Measurements from ENCODE around the gene CDK8. TPM values are rescaled to one million over a fixed set of nuclear protein-coding genes. Genes with fewer than 3 reads are reported as not detected.
"Not testable (repeated sequence)": the region's sequence is repeated elsewhere in the genome, so short reads cannot be mapped to it uniquely, and the experiment has no call there.

CDK8 gene
- total RNA-seq, 1 experiment from 2014 or later: 14.5 TPM

DNA sequence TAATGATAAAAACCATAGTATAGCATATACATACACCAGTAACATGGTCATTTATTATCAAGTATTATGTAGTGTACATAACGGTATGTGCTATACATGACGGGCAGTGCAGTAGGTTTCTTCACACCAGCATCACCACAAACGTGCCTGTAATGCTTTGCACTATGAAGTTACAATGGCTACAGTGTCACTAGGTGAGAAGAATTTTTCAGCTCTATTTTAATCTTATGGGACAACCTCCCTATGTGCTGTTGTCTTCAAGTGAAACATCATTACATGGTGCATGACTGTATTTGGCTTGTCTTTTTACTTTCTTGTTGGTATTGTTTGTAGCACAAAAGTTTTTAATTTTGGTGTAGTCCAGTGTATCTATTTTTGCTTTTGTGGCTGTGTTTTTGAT, 18.7 kb downstream of the CDK8 start:
- no peak for ATAC-seq
- no peak overlapping the region for H3K27ac ChIP-seq (ENCODE audit: low read length)
- no peaks in the 10 kb centered on the region for H3K9me3 ChIP-seq (ENCODE audit: low read length)
- H3K9me2 ChIP-seq (replicated peaks; ENCODE audit: low read length): no peaks in the 10 kb centered on the region
- intact Hi-C loops (cut with micrococcal nuclease): no loop called here
- H3K9ac ChIP-seq (ENCODE audit: low read length): no peak overlapping the region
- H4K20me1 ChIP-seq (ENCODE audit: low read length): 0 out of 2 replicates have a peak, but pooled peaks cover 3% of the 10 kb centered on the region
- no peak overlapping the region for H3K4me2 ChIP-seq (ENCODE audit: low read length)
- no peaks in the 10 kb centered on the region for H3F3A ChIP-seq (ENCODE audit: low read length, unreplicated experiment)
- H3K79me2 ChIP-seq (ENCODE audit: low read length): peaks cover 85% of the 10 kb centered on the region
- DNase-seq: no peak
- ChIA-PET CTCF (no interaction called here), POLR2A (ENCODE audit: unreplicated experiment) (no interaction called here)
- no peak overlapping the region for H2AFZ ChIP-seq (ENCODE audit: low read length)
- no peaks in the 10 kb centered on the region for H3K27me3 ChIP-seq (ENCODE audit: low read length)
- TF ChIP-seq CTCF (conservative IDR thresholded peaks at IDR 0.05; ENCODE audit: low read depth, low read length) (no peak), EZH2phosphoT487 (IDR thresholded peaks at IDR 0.05; ENCODE audit: borderline replicate concordance, low read length) (no peak), EZH2 (IDR thresholded peaks at IDR 0.05; ENCODE audit: low read length, unreplicated experiment) (no peak)
- H3K4me3 ChIP-seq (ENCODE audit: low read length): no peak overlapping the region
- H3K36me3 ChIP-seq (ENCODE audit: low read depth, low read length): no peaks in the 10 kb centered on the region
- no peaks in the 10 kb centered on the region for H3K4me1 ChIP-seq (ENCODE audit: insufficient read depth, low read length)
- BruUV-seq (replicated peaks): no TSS peak

- H2AFZ ChIP-seq (ENCODE audit: low read length): no peak overlapping the region
- DNase-seq (peak; percentile 24), ATAC-seq (no peak)
- no peaks in the 10 kb centered on the region for H3K4me1 ChIP-seq (ENCODE audit: insufficient read depth, low read length)
- H3K27me3 ChIP-seq (ENCODE audit: low read length): no peaks in the 10 kb centered on the region
- H3K27ac ChIP-seq (ENCODE audit: low read length): no peak overlapping the region
- intact Hi-C loops (cut with micrococcal nuclease): no loop called here
- no TSS peak for BruUV-seq (replicated peaks)
- no peak overlapping the region for H3K4me3 ChIP-seq (ENCODE audit: low read length)
- CTCF ChIA-PET: interaction anchor here (0.6 kb wide), 1 partner anchor 31 kb away, joined by 7 read pairs; no protein-coding TSS in a partner anchor
- POLR2A ChIA-PET (ENCODE audit: unreplicated experiment): interaction anchor here (0.7 kb wide), 1 partner anchor 78 kb away, joined by 3 read pairs; no protein-coding TSS in a partner anchor
- no peaks in the 10 kb centered on the region for H4K20me1 ChIP-seq (ENCODE audit: low read length)
- H3K9me3 ChIP-seq (ENCODE audit: low read length): no peaks in the 10 kb centered on the region
- H3F3A ChIP-seq (ENCODE audit: low read length, unreplicated experiment): no peaks in the 10 kb centered on the region
- H3K4me2 ChIP-seq (ENCODE audit: low read length): no peak overlapping the region
- H3K9ac ChIP-seq (ENCODE audit: low read length): no peak overlapping the region
- H3K36me3 ChIP-seq (ENCODE audit: low read depth, low read length): 0 out of 2 replicates have a peak, but pooled peaks cover 5% of the 10 kb centered on the region
- H3K79me2 ChIP-seq (ENCODE audit: low read length): peaks cover 40% of the 10 kb centered on the region
- no peaks in the 10 kb centered on the region for H3K9me2 ChIP-seq (replicated peaks; ENCODE audit: low read length)
- TF ChIP-seq EZH2phosphoT487 (IDR thresholded peaks at IDR 0.05; ENCODE audit: borderline replicate concordance, low read length): no peak
- no peak for TF ChIP-seq CTCF (conservative IDR thresholded peaks at IDR 0.05; ENCODE audit: low read depth, low read length)
- no peak for TF ChIP-seq EZH2 (IDR thresholded peaks at IDR 0.05; ENCODE audit: low read length, unreplicated experiment)
Measured at GRCh38 chr13:26280295-26280694, 26.4 kb downstream of the CDK8 start.

- Histone ChIP-seq H3K4me1 (ENCODE audit: insufficient read depth, low read length) (no peaks in the 10 kb centered on the region), H3K27me3 (ENCODE audit: low read length) (no peaks in the 10 kb centered on the region), H3K36me3 (ENCODE audit: low read depth, low read length) (0 out of 2 replicates have a peak, but pooled peaks cover 5% of the 10 kb centered on the region), H3K79me2 (ENCODE audit: low read length) (peaks cover 35% of the 10 kb centered on the region), H3K4me2 (ENCODE audit: low read length) (no peak overlapping the region), H3K27ac (ENCODE audit: low read length) (no peak overlapping the region), H3K9me2 (replicated peaks; ENCODE audit: low read length) (no peaks in the 10 kb centered on the region), H3K9me3 (ENCODE audit: low read length) (no peaks in the 10 kb centered on the region), H3F3A (ENCODE audit: low read length, unreplicated experiment) (no peaks in the 10 kb centered on the region), H4K20me1 (ENCODE audit: low read length) (no peaks in the 10 kb centered on the region), H3K9ac (ENCODE audit: low read length) (no peak overlapping the region), H2AFZ (ENCODE audit: low read length) (no peak overlapping the region), H3K4me3 (ENCODE audit: low read length) (no peak overlapping the region)
- CTCF ChIA-PET: no interaction called here
- intact Hi-C loops (cut with micrococcal nuclease): no loop called here
- no TSS peak for BruUV-seq (replicated peaks)
- DNase-seq (no peak), ATAC-seq (no peak)
- no peak for TF ChIP-seq CTCF (conservative IDR thresholded peaks at IDR 0.05; ENCODE audit: low read depth, low read length)
- TF ChIP-seq EZH2 (IDR thresholded peaks at IDR 0.05; ENCODE audit: low read length, unreplicated experiment): no peak
- POLR2A ChIA-PET (ENCODE audit: unreplicated experiment): no interaction called here
Measured at GRCh38 chr13:26280822-26281221, 26.9 kb downstream of the CDK8 start.

GRCh38 chr13:26285911-26286310, 32.0 kb downstream of the CDK8 start:
- H3K36me3 ChIP-seq (ENCODE audit: low read depth, low read length); H3K9ac ChIP-seq (ENCODE audit: low read length); H3K4me1 ChIP-seq (ENCODE audit: insufficient read depth, low read length); H3K27ac ChIP-seq (ENCODE audit: low read length); H4K20me1 ChIP-seq (ENCODE audit: low read length); intact Hi-C loops (cut with micrococcal nuclease); H3F3A ChIP-seq (ENCODE audit: low read length, unreplicated experiment); H3K4me2 ChIP-seq (ENCODE audit: low read length); ATAC-seq; H3K9me2 ChIP-seq (replicated peaks; ENCODE audit: low read length); H2AFZ ChIP-seq (ENCODE audit: low read length); BruUV-seq (replicated peaks); H3K9me3 ChIP-seq (ENCODE audit: low read length); H3K79me2 ChIP-seq (ENCODE audit: low read length); H3K27me3 ChIP-seq (ENCODE audit: low read length); H3K4me3 ChIP-seq (ENCODE audit: low read length); CTCF ChIA-PET; POLR2A ChIA-PET (ENCODE audit: unreplicated experiment): not testable (repeated sequence)
- DNase-seq: peak; percentile 41

Data from PC-3 (cell line).